ENCODE results near the gene KPTN.

The KPTN gene

DNA sequence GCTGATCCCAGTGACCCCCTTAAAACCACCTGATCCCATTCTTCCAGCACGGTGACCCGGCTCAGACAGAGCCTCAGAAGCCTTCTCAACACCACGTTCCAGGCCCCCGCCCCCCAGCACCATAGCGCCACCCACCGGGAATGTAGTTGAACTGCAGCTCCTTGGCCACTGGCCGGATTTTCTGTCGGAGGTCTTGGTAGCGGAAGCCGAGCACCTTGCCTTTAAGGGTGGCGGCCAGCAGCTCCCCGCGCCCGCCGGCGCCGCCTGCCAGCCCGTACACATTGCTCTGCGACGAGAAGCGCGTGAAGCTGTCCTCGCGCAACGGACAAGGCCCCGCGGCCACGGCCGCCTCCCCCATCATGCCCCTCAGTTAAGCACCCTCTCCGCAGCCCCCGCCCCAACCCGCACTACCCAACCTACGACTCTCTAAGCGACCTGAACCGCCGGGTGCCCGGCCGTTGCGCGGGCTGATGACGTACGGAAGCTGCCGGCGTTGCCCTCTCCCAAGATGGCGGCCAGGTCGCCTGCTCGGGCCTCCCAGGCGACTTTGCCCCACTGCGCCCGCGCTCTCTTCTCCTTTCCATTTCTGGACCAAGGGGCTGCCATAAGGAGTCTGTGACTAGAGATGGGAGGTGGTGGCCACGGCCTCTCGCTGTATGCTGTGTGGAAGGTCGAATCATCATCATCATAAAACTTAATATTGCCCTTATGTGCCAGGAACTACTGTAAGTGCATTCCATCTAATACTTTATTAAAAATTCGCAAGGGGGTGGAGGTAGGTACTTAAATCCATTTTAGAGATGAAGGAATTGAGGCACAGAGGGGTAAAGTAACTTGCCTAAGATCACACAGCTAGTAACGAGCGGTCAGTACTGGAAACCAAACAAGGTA is at the start of gene KPTN:
KPTN (minus strand) TSS at position 420 of the 891 bp plus-strand sequence; CDS start at position 361, 59 bp downstream.
- peak; percentile 89 for DNase-seq (ENCODE audit: low read depth)

DNA sequence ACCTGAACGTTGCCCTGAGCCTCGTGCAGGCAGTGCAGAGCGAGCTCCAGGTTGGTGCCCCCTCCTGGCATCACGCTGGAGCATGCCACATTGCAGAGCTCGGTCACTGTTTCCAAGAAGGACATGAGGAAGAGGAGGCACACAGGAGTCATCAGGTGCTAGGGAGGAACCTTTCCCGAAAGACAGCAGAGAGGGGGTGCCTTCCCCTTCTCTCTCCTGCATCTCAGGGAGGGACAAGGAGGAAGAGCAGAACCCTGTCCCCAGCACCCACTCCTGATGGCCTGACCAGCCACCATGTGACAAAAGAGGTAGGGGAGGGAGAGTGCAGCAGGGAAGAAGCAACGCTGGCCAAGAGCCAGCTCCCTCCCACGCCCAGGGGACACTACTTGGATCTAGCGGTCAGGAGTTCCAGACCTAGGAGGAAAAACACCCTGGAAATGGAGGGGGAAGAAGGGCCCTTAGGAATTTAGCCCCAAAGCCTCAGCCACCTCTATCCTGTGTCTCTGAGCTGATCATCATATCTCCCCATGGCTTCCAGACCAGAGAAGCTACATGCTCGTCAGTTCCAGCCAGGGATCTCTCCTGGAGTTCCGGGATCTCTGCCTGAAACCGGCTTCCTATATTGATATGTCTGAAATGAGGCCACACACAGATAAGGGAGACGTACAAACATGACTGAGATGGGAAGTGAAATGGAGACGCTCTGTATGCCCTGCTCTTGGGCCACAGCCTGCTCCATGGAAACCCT is 47.8 kb upstream of the KPTN start:
- DNase-seq (ENCODE audit: low read depth), result no peak

DNA sequence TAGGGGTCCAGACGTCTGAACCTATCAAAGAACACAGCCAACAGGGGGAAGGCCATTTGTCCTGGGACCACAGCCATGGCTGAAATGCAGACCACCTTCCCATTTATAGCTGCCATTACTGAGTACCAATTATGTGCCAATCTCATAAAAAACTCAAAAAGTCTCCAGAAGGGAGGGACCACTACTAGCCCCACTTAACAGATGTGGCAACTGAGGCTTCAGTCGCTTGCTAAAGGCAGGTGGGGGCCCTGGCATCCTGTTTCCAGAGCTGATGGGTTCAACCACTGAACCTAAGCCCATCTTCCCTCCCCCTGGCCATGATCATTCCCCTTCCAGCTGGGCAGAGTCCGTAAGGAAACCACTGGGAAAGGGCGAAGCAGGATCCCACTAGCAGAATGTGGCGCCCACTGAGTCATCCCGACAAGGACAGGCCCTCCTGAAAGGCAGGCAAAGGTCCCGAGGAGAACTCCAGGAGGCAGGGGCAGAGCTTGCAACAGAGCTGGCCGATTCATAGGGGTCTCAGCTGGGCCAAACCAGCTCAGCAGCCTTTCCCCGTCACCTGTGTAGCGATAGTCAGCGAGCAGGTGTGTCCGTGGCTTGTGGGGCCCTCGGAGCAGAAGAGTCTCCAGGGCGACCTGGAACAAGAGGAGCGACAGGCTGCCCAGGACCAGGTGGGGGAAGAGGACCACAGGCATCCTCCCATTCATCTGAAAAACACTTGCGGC is 45.2 kb upstream of the KPTN start:
- DNase-seq (ENCODE audit: low read depth), result no peak

DNA sequence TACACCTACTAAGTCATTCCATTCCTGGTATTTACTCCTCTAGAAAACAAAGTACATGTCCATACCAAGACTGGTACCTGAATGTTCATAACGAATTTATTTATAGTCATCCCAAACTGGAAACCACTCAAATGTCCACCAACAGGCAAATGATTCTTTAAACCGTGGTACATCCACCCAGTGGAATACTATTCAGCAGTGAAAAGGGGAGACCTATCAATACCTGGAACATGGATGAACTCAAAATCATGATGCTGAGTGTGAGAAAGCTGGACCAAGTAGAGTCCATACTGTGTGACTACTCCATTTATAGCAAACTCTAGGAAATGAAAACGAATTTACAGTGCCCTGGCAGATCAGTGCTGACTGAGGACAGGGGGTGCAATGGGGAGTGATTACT is 42.8 kb upstream of the KPTN start:
- DNase-seq (ENCODE audit: low read depth), result no peak

DNA sequence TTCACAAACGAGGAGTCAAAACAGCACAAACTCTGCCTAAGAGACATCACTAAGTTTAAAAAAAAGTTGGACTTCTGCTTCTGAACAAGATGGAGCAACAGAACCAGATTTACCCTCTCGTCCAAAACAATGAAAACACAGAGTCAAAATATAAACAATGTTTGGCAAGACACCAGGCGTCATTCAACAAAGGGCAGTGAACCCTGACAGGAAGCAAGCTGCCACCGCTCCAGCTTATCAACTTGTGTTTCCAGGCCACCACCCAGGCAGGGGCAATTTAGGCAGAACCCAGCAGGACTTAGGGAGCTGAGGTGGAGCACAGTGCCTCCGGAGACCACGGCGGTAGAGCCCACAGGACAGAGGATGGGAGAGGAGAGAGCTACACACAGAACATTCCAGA is 39.5 kb upstream of the KPTN start:
- DNase-seq (ENCODE audit: low read depth), result no peak

DNA sequence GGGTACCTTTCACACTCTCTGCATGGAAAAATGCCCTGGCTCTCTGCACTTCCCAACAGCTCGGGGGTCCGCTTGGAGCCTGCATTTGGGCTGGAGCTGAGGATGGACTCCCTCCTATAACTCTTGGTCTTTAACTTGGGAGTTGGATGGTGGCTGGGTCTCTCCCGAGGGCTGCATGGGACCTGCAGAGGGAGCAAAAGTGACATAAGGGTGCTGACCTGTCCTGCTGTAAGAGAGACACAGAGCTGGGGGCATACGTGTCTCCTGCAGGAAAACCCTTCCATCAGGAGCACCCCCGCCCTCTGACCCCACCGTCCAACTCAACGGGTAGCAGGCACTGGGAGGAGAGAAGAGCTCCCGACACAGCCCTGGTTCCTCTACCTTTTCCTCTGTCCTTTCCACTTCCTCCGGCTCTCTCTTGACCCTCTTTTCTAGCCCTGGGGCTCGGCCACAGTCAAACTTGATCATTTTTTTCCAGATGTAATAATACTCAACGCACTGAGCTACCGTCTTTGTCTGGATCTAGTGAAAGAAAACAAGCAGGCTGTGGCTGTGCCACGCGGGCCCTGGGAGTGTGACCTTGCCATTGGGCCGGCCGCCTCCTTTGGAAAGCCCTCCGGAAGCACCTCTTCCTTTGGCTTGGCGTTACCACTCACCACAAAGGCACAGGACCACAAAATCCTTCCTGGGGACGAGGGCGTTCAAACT is 37.6 kb upstream of the KPTN start:
- no peak for DNase-seq (ENCODE audit: low read depth)

DNA sequence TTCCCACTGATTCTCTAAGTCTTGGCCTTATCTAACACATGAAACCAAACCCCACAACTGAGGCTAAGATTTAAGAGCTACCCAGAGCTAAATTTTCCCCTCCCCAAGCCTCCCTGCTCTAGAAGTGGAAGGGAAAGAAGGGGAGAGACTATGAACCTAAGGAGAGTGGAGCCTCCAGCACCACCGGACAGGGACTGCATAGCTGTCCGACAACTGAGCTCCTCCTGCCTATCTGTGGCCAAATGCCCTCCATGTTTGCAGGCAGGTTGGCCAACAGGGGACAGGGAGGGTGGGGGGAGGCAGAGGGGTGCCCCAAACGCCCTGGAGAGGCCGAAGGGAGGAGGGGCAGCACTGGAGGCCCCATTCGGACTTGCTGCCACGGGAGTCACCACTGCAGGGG is 36.8 kb upstream of the KPTN start:
- no peak for DNase-seq (ENCODE audit: low read depth)

DNA sequence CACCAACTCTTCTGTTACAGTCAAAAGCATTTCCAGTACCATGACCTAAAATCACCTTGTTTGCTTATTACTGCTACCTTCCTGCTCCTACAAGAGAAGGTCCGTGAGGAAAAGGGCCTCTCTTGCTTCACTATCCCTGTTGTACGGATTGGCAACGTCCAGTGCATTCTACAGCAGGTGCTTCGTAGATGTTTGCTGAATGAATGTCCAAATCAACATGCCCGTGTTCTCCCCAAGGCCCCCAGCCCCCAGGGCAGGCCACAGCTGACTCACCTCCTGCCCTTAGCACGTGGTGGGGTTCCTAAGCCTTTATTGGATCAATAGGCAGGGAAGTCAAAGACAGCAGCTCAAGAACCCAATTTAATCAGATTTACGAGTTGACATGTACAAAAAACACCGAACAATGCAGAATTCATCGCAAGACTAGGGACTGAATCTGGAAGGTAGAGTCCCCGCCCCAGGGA is 36.4 kb upstream of the KPTN start:
- no peak for DNase-seq (ENCODE audit: low read depth)

DNA sequence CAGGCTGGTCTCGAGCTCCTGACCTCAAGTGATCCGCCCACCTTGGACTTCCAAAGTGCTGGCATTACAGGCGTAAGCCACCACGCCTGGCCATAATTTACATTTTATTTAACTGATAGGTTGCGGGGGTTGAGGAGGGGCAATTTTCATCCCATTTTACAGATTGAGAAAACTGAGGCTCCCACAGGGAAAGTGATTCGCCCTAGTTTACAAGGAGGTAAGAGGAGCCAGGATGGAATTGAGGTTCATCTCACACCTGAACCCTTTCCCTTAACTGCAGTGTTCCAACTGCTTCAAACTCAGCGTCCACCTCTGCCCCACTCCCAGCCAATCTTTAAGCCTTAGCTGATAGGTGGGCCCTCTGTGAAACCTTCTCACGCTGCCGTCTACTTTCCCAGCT is 34.8 kb upstream of the KPTN start:
- DNase-seq (ENCODE audit: low read depth), result no peak

DNA sequence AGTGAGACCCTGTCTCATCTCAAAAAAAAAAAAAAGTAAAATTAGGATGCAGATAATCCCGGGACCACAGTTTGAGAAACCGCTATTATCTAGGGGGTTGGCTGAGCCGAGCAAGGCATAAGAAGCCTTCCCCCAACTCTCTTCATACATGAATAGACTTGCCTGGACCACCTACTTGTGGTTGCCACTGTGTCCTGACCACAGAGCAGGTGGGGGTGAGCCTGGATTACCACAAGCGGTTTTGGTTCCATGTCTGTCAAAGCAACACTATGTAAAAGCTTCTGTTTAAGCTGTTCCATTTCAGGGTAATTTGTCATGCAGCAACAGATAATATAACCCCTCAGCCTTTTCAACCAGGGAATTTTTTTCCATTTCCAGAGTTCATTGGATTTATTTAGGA is 34.1 kb upstream of the KPTN start:
- no peak for DNase-seq (ENCODE audit: low read depth)

DNA sequence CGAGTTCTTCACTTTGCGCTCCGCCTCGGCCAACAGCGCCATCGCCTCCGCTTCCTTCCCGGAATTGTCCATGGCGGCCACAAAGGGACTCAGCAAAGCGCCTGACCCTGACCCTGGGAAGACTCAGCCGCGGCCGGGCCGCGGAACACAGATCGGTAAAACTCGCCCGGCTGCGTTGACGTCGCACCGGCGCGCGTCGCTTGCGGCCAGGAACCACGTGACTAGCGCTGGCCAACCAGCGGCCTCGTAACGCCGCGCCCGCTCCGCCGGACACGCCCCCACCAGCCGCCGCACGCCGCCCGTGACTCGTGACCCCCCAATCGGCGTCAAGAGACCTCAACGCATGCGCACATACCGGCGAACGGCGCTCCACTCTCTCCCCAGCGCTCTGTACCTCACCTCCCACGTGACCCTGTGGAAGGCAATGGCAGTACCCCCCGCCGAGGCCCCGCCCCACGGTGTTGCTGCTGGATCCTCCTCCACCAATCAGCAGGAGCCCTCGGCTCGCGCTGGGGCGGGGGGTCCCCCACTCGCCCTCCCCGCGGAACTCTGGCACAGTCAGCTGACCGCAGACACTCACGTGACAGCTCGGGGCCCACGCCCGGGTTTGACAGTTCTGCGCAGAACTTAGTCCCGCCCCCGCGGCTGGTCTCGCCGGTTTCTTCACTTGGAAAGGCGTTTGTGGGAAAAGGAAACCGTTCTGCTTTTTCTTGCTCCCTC is 31.0 kb upstream of the KPTN start, which contains the start of gene NAPA:
NAPA (minus strand) TSS at position 195 of the 720 bp plus-strand sequence; CDS start at position 72, 123 bp downstream.
- DNase-seq (ENCODE audit: low read depth), result peak; percentile 100

DNA sequence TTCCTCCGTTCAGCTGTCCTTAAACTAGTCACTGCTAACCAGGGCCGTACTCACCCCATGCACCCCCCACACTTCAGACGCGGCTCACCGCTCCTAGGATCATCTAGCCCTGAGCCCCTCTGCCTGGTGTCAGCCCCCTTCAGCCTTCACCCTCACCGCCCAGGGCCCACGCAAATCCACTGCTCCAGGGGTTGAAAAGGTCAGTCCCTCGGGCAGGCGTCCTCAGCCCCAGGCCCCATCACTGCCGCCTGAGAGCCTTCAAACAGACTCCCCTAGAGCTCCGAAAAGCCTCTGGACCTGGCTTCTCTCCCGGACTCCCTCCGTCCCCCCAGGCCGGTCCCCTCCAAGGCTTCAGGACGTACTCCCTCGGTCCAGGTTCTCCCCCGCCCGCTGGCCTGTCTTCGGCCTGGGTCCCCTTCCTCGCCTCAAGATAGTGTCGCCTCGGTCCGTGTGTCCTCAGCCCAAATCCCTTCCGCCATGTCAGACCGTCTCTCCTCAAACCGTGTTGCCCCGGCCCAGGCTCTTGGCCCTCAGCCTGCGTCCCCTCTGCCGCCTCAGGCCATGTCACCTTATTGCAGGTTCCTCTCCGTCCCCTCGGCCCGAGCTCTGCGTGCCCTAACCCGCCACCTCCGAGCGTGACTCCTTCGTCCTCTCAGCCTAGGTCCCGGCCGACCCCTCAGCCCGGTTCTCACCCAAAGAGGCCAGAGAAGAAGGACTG is 30.3 kb upstream of the KPTN start:
- no peak for DNase-seq (ENCODE audit: low read depth)

DNA sequence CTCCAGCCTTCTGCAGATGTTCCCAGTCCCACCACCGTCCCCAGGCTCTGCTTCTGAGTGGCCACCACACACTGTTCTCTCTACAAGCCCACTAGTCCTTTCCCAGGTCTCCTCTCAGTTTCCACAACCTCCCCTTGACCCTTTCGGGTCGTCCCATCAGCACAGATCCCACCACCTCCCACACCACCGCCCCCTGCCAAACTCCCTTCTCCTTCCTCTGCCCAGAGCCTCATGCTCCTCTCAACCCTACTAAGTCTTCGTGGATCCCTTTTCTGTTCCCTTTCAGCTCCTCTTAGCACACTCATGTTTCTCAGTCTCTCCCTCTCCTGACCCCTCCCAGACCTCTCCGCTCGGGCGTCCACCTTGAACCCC is 28.9 kb upstream of the KPTN start:
- no peak for DNase-seq (ENCODE audit: low read depth)

DNA sequence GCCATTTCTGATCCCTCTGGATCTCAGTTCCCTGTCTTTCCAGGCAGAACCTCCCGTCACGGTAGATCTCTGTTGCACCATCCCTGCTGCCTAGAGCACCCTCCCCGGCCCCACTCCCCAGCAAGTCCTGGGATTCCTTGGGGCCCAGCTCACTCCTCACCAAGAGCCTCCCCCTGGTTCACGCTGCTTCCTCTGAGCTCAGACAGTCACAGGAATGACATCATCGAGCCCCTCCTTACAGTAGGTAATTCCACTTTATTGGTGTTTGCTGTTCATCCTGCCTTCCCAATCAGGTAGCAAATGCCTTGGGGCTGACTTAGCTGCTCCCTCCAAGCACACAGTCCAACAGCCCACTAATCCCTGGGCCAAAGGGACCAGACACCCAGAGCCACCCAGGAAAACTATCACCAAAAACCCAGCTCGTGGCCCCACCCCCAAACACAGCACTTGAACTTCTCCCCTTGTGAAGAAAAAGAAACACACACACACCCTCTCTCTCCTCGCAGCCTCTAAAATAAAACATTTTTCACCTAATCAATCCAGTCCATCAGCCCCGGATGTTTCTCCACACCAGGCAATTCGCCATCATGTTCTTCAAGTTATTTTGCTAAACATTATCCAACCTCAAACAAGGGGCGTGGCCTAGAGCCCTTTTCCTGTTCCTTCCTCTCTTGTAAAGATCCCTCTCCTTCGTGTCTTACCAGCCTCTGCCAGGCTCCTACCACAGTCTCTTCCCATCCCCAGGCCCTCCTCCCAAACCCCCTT is 28.3 kb upstream of the KPTN start:
- DNase-seq (ENCODE audit: low read depth), result peak; percentile 81

DNA sequence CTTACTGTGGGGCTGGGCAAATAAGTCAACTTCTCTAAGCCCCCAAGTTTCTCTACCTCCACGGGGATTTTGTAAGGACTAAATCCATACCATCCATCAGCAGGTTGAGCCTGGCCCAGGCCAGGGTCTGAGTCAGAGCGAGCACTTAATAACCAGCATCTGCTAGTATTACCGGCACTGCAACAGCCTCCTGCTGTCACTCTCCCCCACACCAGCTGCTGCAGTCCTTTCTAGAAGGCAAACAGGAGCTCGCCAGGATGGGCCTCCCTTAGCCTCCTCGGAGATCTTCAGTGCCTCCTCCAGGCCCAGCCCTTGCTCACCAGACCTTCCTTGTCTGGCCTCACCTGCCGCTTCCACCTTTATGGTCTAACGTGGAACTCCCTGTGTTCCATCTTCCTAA is 27.7 kb upstream of the KPTN start:
- no peak for DNase-seq (ENCODE audit: low read depth)

DNA sequence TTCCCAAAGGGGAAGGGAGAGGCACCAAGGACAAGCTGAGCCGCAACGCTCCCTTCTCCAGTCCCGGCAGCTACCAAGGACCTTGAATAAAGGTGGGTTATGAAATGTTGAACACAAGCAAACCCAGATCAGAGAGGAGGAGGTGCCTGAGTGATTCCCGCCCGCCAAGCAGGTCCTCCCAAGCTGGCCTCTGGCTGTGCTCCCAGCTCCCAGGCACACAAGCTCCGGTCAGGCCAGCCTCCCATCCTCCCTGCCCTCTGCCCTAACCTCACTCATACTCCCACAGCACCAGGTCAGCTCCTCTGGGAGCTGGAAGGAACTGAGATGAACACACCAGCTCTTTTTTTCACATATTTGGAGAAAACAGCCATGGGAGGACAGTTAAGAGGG is 27.1 kb upstream of the KPTN start:
- DNase-seq (ENCODE audit: low read depth), result peak; percentile 47

DNA sequence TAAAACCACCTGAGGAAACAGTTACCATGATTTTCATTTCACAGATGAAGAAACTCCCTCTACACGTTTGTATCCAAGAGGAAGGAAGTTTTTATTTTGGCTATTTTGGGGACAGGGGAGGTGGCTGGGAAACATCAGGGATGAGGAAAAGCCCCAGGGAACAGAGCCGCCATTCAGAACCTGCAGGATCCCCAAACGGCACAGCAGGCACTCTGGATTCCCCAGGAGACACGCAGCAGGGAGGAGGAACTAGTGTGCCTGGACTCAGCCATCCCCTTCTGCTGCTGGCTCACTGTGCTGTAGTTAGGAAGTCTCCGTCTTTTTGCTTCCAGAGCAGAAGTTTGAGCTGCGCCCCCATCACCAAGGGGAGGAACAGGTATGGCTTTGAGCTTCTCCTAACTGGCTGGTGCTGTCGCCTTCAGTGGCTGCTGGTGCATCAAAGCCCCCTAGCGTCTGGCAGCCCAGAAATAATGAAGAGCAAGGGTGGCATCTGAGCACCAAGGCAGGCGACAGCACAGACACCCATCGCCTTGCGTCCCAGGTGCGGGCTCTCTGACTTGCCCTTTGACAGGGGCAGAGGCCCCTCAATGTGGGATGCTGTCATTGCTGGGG is 26.6 kb upstream of the KPTN start:
- no peak for DNase-seq (ENCODE audit: low read depth)

DNA sequence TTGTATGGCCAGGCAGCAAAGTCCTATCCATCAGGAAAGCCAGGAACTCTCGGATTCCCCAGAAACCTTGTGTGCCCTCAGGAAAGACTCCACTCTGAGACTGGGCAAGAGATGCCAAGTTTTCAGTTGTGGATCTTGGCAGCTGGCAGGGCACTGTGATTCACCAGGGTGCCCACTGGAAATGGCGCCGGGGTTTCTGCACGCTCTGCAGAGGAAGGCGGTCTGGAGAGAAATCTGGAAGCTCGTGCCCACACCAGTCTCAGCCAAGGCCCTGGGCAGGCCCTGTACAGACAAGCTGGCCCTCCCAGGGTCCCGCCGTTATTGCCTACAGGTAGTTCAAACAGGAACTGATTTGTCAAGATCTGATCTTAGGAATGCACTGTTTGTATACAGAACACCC is 26.0 kb upstream of the KPTN start:
- peak; percentile 71 for DNase-seq (ENCODE audit: low read depth)

DNA sequence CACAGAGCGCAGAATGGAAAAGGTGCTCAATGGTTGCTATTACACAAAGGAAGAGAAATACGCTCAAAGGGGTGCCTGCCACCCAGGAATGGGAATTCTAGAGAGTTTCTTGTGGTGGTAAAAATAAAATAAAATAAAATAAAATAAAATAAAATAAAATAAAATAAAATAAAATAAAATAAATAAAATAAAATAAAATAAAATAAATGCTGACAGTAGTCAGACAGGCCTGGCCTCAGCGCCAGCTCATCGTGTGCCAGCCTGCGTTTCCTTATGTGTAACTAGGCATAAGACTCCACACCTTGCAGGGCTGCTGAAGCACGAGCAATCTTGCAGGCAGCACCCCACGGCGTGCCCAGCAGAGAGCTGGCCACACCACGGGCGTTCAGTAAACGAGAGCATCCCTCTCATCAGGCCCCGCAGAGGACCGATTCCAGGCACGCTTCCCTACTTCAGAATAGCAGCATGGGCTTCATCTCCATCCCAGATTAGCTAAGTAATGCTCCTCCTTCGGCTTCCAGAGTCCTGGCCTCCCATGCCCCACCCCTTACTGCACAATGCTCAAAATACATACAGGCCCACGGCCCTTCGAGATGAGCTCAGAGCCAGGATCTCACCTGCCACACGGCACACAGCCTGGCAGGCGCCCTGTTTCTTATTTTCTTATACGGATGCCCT is 25.3 kb upstream of the KPTN start:
- DNase-seq (ENCODE audit: low read depth), result no peak

Measured in fibroblast of gingiva (primary cell).